IPS-18c (cell line): ENCODE results near the gene TNIP3.
A peak's percentile ranks its signal among the peaks of the same experiment; 100 is the strongest.
"Not testable (repeated sequence)": the region's sequence is repeated elsewhere in the genome, so short reads cannot be mapped to it uniquely, and the experiment has no call there.

ENCODE experiments used
- H3K4me3 ChIP-seq: 2 replicates; pipeline ENCODE4 v1.7.0; 2013; ENCODE audit warnings: low read depth, mild to moderate bottlenecking, low read length, moderate library complexity; ENCODE audit not compliant: insufficient read depth
- H3K9me3 ChIP-seq: one replicate; pipeline ENCODE4 v1.6.1; 2013; ENCODE audit warnings: mild to moderate bottlenecking, low read length, moderate library complexity; ENCODE audit not compliant: control insufficient read depth, insufficient read depth

TNIP3 gene

GRCh38 chr4:121183989-121184388 lies 19.9 kb upstream of the TNIP3 start:
- no peaks in the 10 kb centered on the region for H3K9me3 ChIP-seq
- H3K4me3 ChIP-seq: no peak overlapping the region

GRCh38 chr4:121183361-121183760 lies 19.2 kb upstream of the TNIP3 start:
- Histone ChIP-seq H3K4me3 (no peak overlapping the region), H3K9me3 (no peaks in the 10 kb centered on the region)

GRCh38 chr4:121182296-121182695 lies 18.2 kb upstream of the TNIP3 start:
- Histone ChIP-seq H3K9me3 (no peaks in the 10 kb centered on the region), H3K4me3 (no peak overlapping the region)

GRCh38 chr4:121181493-121181892 lies 17.4 kb upstream of the TNIP3 start:
- H3K9me3 ChIP-seq: no peaks in the 10 kb centered on the region
- H3K4me3 ChIP-seq: no peak overlapping the region

GRCh38 chr4:121180558-121180957 lies 16.4 kb upstream of the TNIP3 start:
- Histone ChIP-seq H3K9me3 (no peaks in the 10 kb centered on the region), H3K4me3 (no peak overlapping the region)

GRCh38 chr4:121177246-121178137 lies 13.4 kb upstream of the TNIP3 start:
- Histone ChIP-seq H3K4me3 (no peak overlapping the region), H3K9me3 (no peaks in the 10 kb centered on the region)

GRCh38 chr4:121176082-121176934 lies 12.2 kb upstream of the TNIP3 start:
- H3K4me3 ChIP-seq: no peak overlapping the region

GRCh38 chr4:121171477-121171876 lies 7.4 kb upstream of the TNIP3 start:
- H3K9me3 ChIP-seq, H3K4me3 ChIP-seq: not testable (repeated sequence)

More at GRCh38 chr4:121176082-121176934, 12.2 kb upstream of the TNIP3 start:
- no peaks in the 10 kb centered on the region for H3K9me3 ChIP-seq

- Histone ChIP-seq H3K4me3 (no peak overlapping the region), H3K9me3 (peaks cover 2% of the 10 kb centered on the region)
Measured at GRCh38 chr4:121168446-121169281, 4.5 kb upstream of the TNIP3 start.

GRCh38 chr4:121166976-121167375 lies 2.9 kb upstream of the TNIP3 start:
- Histone ChIP-seq H3K4me3 (no peak overlapping the region), H3K9me3 (peaks cover 2% of the 10 kb centered on the region)

GRCh38 chr4:121165206-121165605 lies 1.1 kb upstream of the TNIP3 start:
- Histone ChIP-seq H3K9me3 (peaks cover 2% of the 10 kb centered on the region), H3K4me3 (no peak overlapping the region)

- no peaks in the 10 kb centered on the region for H3K9me3 ChIP-seq
- peak overlapping the region; percentile 68 for H3K4me3 ChIP-seq
Measured at GRCh38 chr4:121156822-121157769, 7.0 kb downstream of the TNIP3 start.

GRCh38 chr4:121155893-121156292 lies 8.2 kb downstream of the TNIP3 start:
- H3K9me3 ChIP-seq: no peaks in the 10 kb centered on the region
- no peak overlapping the region for H3K4me3 ChIP-seq

- Histone ChIP-seq H3K9me3 (no peaks in the 10 kb centered on the region), H3K4me3 (no peak overlapping the region)
Measured at GRCh38 chr4:121154103-121154515, 10.0 kb downstream of the TNIP3 start.

- no peak overlapping the region for H3K4me3 ChIP-seq
- H3K9me3 ChIP-seq: no peaks in the 10 kb centered on the region
Measured at GRCh38 chr4:121151942-121152341, 12.2 kb downstream of the TNIP3 start.

- H3K9me3 ChIP-seq: no peaks in the 10 kb centered on the region
- no peak overlapping the region for H3K4me3 ChIP-seq
Measured at GRCh38 chr4:121150486-121150885, 13.6 kb downstream of the TNIP3 start.
